Lower leg skin (tissue), 4 donors: Measurements from ENCODE around the gene C1QTNF3. TPM values are rescaled to one million over a fixed set of nuclear protein-coding genes. Genes with fewer than 3 reads are reported as not detected.
"Not testable (repeated sequence)": the region's sequence is repeated elsewhere in the genome, so short reads cannot be mapped to it uniquely, and the experiment has no call there.

Experiments
- DNase-seq, 2 donors: peaks; one replicate each; pipeline ENCODE4 v3.0.0-alpha.2; 2019; ENCODE audit warnings: low spot score in 2 of 2
- H3K4me3 ChIP-seq: fragments of 200-600 bp; sonication (generic); 2 replicates; pipeline ENCODE4 v1.5.1; 2017; ENCODE audit warnings: mild to moderate bottlenecking, low read depth; ENCODE audit not compliant: poor library complexity, severe bottlenecking
- CTCF ChIP-seq, 3 donors: fragments of 450-650 bp; IDR thresholded peaks; one replicate each; pipeline ENCODE4 v1.5.1; 2016; ENCODE audit warnings: antibody characterized with exemption in 3 of 3, mild to moderate bottlenecking in 3 of 3, moderate library complexity in 2 of 3
- POLR2A ChIP-seq, 2 donors: fragments of 450-650 bp; IDR thresholded peaks; one replicate each; pipeline ENCODE4 v1.6.1; 2016 to 2017; ENCODE audit warnings: antibody characterized with exemption in 2 of 2, mild to moderate bottlenecking in 1 of 2, moderate library complexity in 1 of 2
- WGBS, 2 donors: methylation state at CpG; one replicate each; pipeline ENCODE4 v1.1.5; 2018; 5-methylcytosine and 5-hydroxymethylcytosine counted together
- intact Hi-C: fragments of 100-400 bp; cut with DNase I; formaldehyde crosslinking; loops from one replicate; pipeline ENCODE4 v1.15.0; 2023; ENCODE audit warnings: low total_unique reads
- total RNA-seq, 4 donors: library from RNA; depleted of rRNA; stranded (reverse); fragments of >200 nt; gene quantifications; one replicate each; pipeline ENCODE4 v1.1.0, GENCODE V29; 2016

Gene C1QTNF3
- 10 to 100 TPM in 1 of 4 donors, 1 to 10 TPM in 3; 3.3 to 14.9 (median 7.4) TPM for total RNA-seq

GRCh38 chr5:34043099-34043876 is at the start of gene C1QTNF3:
TSS of gene C1QTNF3 (minus strand) at chr5:34043213. CDS start at chr5:34043125, 88 bp downstream.
- no peak within 1 kb of the TSS for H3K4me3 ChIP-seq
- no peak for DNase-seq
- intact Hi-C loops = no loop called here
- WGBS, 2 donors = 46 to 59% methylated on average over 10 of the region's 10 CpGs
- TF ChIP-seq CTCF (IDR thresholded peaks at IDR 0.05) (no peak), POLR2A (IDR thresholded peaks at IDR 0.05) (no peak)

GRCh38 chr5:34091039-34091438 is 48.0 kb upstream of the C1QTNF3 start:
- WGBS, 2 donors = 96% methylated on average over 7 of the region's 7 CpGs
- DNase-seq, intact Hi-C loops, H3K4me3 ChIP-seq: not testable (repeated sequence)

- intact Hi-C loops, H3K4me3 ChIP-seq, DNase-seq: not testable (repeated sequence)
- 81 to 97% methylated on average over 2 to 3 of the region's 3 CpGs for WGBS, 2 donors
Observed at GRCh38 chr5:34089802-34090201, 46.8 kb upstream of the C1QTNF3 start.

- 71 to 87% methylated on average over 3 of the region's 3 CpGs for WGBS, 2 donors
- intact Hi-C loops, DNase-seq, H3K4me3 ChIP-seq: not testable (repeated sequence)
Observed at GRCh38 chr5:34087728-34088127, 44.7 kb upstream of the C1QTNF3 start.

- H3K4me3 ChIP-seq, DNase-seq, intact Hi-C loops: not testable (repeated sequence)
- WGBS, 2 donors = 85% methylated on average over 4 of the region's 4 CpGs
Observed at GRCh38 chr5:34083898-34084297, 40.9 kb upstream of the C1QTNF3 start.

GRCh38 chr5:34079505-34079904 is 36.5 kb upstream of the C1QTNF3 start:
- H3K4me3 ChIP-seq, intact Hi-C loops, DNase-seq: not testable (repeated sequence)
- 95 to 97% methylated on average over 2 of the region's 2 CpGs for whole genome bisulfite sequencing, 2 donors

- intact Hi-C loops, H3K4me3 ChIP-seq, DNase-seq: not testable (repeated sequence)
- WGBS, 2 donors = 86 to 100% methylated on average over 2 of the region's 2 CpGs
Observed at GRCh38 chr5:34077636-34078035, 34.6 kb upstream of the C1QTNF3 start.

- intact Hi-C loops, DNase-seq, H3K4me3 ChIP-seq: not testable (repeated sequence)
- WGBS, 2 donors = 72 to 83% methylated on average over 3 to 4 of the region's 5 CpGs
Observed at GRCh38 chr5:34076719-34077364, 33.8 kb upstream of the C1QTNF3 start.

GRCh38 chr5:34074472-34074871 is 31.5 kb upstream of the C1QTNF3 start:
- intact Hi-C loops, H3K4me3 ChIP-seq, DNase-seq: not testable (repeated sequence)
- WGBS, 2 donors = 78 to 87% methylated on average over 3 of the region's 3 CpGs

- DNase-seq, H3K4me3 ChIP-seq, intact Hi-C loops: not testable (repeated sequence)
- 89 to 92% methylated on average over 2 of the region's 3 CpGs for WGBS, 2 donors
Observed at GRCh38 chr5:34074071-34074470, 31.1 kb upstream of the C1QTNF3 start.

- DNase-seq, intact Hi-C loops, H3K4me3 ChIP-seq: not testable (repeated sequence)
- WGBS, 2 donors = 90 to 98% methylated on average over 3 of the region's 3 CpGs
Observed at GRCh38 chr5:34070626-34071025, 27.6 kb upstream of the C1QTNF3 start.
